Liver (tissue), 9 donors: ENCODE results near the gene PHF19. TPM values are rescaled to one million over a fixed set of nuclear protein-coding genes. Genes with fewer than 3 reads are reported as not detected.

Experiments used
- DNase-seq: peaks from one replicate; pipeline ENCODE4 v3.0.0-alpha.2; 2017; ENCODE audit warnings: low spot score
- H3K27ac ChIP-seq, 2 donors: one replicate each; pipeline ENCODE4 v1.7.0; 2013; ENCODE audit warnings: inconsistent platforms in 2 of 2, low read length in 2 of 2, control low read depth in 1 of 2, low read depth in 1 of 2, mild to moderate bottlenecking in 1 of 2
- H3K27me3 ChIP-seq, 4 donors: one replicate each; pipeline versions ENCODE4 v1.6.1 to v1.7.0; 2013; ENCODE audit warnings: low read length in 3 of 4, inconsistent platforms in 1 of 4, mild to moderate bottlenecking in 1 of 4, moderate library complexity in 1 of 4; ENCODE audit not compliant: control insufficient read depth in 4 of 4, insufficient read depth in 4 of 4
- H3K36me3 ChIP-seq, 4 donors: one replicate each; pipeline versions ENCODE4 v1.6.1 to v1.7.0; 2013; ENCODE audit warnings: low read length in 3 of 4, mild to moderate bottlenecking in 3 of 4, low read depth in 1 of 4, moderate library complexity in 1 of 4; ENCODE audit not compliant: control insufficient read depth in 4 of 4, insufficient read depth in 3 of 4
- H3K4me1 ChIP-seq, 4 donors: one replicate each; pipeline versions ENCODE4 v1.6.1 to v1.7.0; 2013; ENCODE audit warnings: low read length in 3 of 4, mild to moderate bottlenecking in 3 of 4, moderate library complexity in 1 of 4; ENCODE audit not compliant: control insufficient read depth in 4 of 4, insufficient read depth in 4 of 4
- H3K4me3 ChIP-seq, 3 donors: one replicate each; pipeline versions ENCODE4 v1.6.1 to v1.7.0; 2013; ENCODE audit warnings: low read length in 3 of 3, control low read depth in 1 of 3, low read depth in 1 of 3, mild to moderate bottlenecking in 1 of 3
- H3K9ac ChIP-seq, 2 donors: one replicate each; pipeline ENCODE4 v1.7.0; 2013; ENCODE audit warnings: low read length in 2 of 2, mild to moderate bottlenecking in 2 of 2, moderate library complexity in 2 of 2, control low read depth in 1 of 2, low read depth in 1 of 2
- H3K9me3 ChIP-seq, 4 donors: one replicate each; pipeline versions ENCODE4 v1.6.1 to v1.7.0; 2013; ENCODE audit warnings: low read length in 3 of 4; ENCODE audit not compliant: control insufficient read depth in 4 of 4
- EGR1 ChIP-seq, 2 donors: IDR thresholded peaks; 2 replicates each; pipeline ENCODE4 v1.6.1; 2016 to 2018; ENCODE audit warnings: antibody characterized with exemption in 2 of 2, low read depth in 2 of 2
- FOXA1 ChIP-seq: IDR thresholded peaks from 2 replicates; pipeline ENCODE4 v1.6.1; 2016; ENCODE audit warnings: antibody characterized with exemption
- GABPA ChIP-seq, 2 donors: IDR thresholded peaks in 1 of 2; conservative IDR thresholded peaks in 1 of 2; 2 replicates each; pipeline ENCODE4 v1.6.1; 2016; ENCODE audit warnings: antibody characterized with exemption in 2 of 2, mild to moderate bottlenecking in 1 of 2, moderate library complexity in 1 of 2
- HNF4A ChIP-seq, 2 donors: conservative IDR thresholded peaks; 2 replicates each; pipeline ENCODE4 v1.6.1; 2016; ENCODE audit warnings: antibody characterized with exemption in 2 of 2, mild to moderate bottlenecking in 2 of 2
- HNF4G ChIP-seq: IDR thresholded peaks from 2 replicates; pipeline ENCODE4 v1.6.1; 2016; ENCODE audit warnings: antibody characterized with exemption
- JUND ChIP-seq, 2 donors: IDR thresholded peaks; 2 replicates each; pipeline ENCODE4 v1.6.1; 2016; ENCODE audit warnings: antibody characterized with exemption in 2 of 2
- RAD21 ChIP-seq, 2 donors: IDR thresholded peaks; 2 replicates each; pipeline ENCODE4 v1.6.1; 2016; ENCODE audit warnings: antibody characterized with exemption in 2 of 2, mild to moderate bottlenecking in 2 of 2
- RXRA ChIP-seq, 2 donors: IDR thresholded peaks; 2 replicates each; pipeline ENCODE4 v1.6.1; 2017 to 2018; ENCODE audit warnings: antibody characterized with exemption in 2 of 2, mild to moderate bottlenecking in 1 of 2
- SP1 ChIP-seq: IDR thresholded peaks from 2 replicates; pipeline ENCODE4 v1.6.1; 2018; ENCODE audit warnings: antibody characterized with exemption, mild to moderate bottlenecking
- YY1 ChIP-seq: IDR thresholded peaks from 2 replicates; pipeline ENCODE4 v1.6.1; 2016; ENCODE audit warnings: antibody characterized with exemption, mild to moderate bottlenecking
- WGBS: extraction: QIAGEN DNeasy Blood & Tissue Kit; methylation state at CpG from one replicate; pipeline ENCODE4 v1.1.7; 2013; 5-methylcytosine and 5-hydroxymethylcytosine counted together
- polyA plus RNA-seq, 2 donors: library from polyadenylated mRNA; stranded (reverse) in 1 of 2; unstranded in 1 of 2; fragments of 200-250 nt in 1 of 2; fragments of >200 nt in 1 of 2; fragmentation: Nextera tagmentation in 1 of 2; extraction: Ambion mirVana in 1 of 2; gene quantifications; one replicate each; pipeline versions ENCODE4 v1.2.1 to v1.2.3, GENCODE V29; 2013 to 2015
- total RNA-seq, 2 donors: library from RNA; depleted of rRNA; stranded (reverse); fragments of >200 nt; gene quantifications; one replicate each; pipeline ENCODE4 v1.2.3, GENCODE V29; 2014
- TF ChIP-seq, protein P1 (sequence below): IDR thresholded peaks from 2 replicates; pipeline ENCODE4 v1.6.1; 2016; ENCODE audit warnings: antibody characterized with exemption
- TF ChIP-seq, protein P2 (sequence below): IDR thresholded peaks from 2 replicates; pipeline ENCODE4 v1.6.1; 2016; ENCODE audit warnings: antibody characterized with exemption
- TF ChIP-seq, protein P3 (sequence below): IDR thresholded peaks from 2 replicates; pipeline ENCODE4 v1.6.1; 2016; ENCODE audit warnings: antibody characterized with exemption, mild to moderate bottlenecking
- TF ChIP-seq, protein P4 (sequence below): fragments of 150-350 bp; IDR thresholded peaks from 2 replicates; pipeline ENCODE4 v1.5.1; 2017; ENCODE audit warnings: improper control_type of control experiment, low read depth, low read length; ENCODE audit not compliant: missing input control
- TF ChIP-seq, protein P5 (sequence below): IDR thresholded peaks from 2 replicates; pipeline ENCODE4 v1.6.1; 2016; ENCODE audit warnings: antibody characterized with exemption
- donor health status: healthy.
- donor health status: healthy.
- donor health status: healthy.
- donor health status: healthy.
- donor health status: healthy.

Gene PHF19
- total and polyA plus RNA-seq, 4 donors, result 1.9 to 16.0 (median 3.5) TPM

DNA sequence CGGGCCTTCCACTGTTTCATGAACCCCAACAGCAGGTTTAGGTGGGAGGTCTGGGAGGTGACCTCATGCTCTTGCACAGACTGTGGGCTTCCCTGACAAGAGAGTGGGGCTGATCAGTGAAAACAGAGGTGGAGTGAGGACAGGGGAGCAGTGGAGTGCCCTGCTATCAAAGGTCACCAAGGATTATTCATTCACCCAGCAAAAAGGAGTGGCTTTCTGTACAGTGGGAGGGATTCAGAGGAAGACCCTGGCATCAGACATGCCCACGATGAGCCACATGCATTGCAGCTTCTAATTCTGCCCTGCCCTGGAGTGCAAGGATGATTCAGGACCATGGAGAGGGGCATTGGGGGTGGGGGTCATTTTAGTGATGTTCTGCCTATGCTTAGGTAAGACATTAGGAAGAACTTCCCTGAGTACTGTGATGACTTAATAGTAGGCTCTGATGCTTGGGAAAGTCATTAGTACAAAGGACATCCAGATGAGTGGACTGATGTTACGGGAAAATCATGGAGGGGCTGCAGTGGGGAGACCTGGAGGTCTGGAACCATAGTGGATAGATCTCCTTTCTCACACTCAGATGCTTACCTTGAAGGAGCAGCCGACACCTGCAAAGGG is 36.8 kb upstream of the PHF19 start:
- Histone ChIP-seq H3K27me3 (no peaks in the 10 kb centered on the region), H3K9ac (no peak overlapping the region), H3K36me3 (peaks cover 0 to 4% (median 0%) of the 10 kb centered on the region in 4 donors), H3K4me3 (no peak overlapping the region), H3K27ac (no peak overlapping the region), H3K4me1 (peaks cover 0 to 5% (median 0%) of the 10 kb centered on the region in 4 donors), H3K9me3 (no peaks in the 10 kb centered on the region)
- 83% methylated on average over 4 of the region's 4 CpGs for WGBS
- TF ChIP-seq SP1 (no peak), YY1 (no peak), RXRA (IDR thresholded peaks at IDR 0.05) (peak in 1 of 2 donors; percentile 20), JUND (IDR thresholded peaks at IDR 0.05) (no peak), RAD21 (IDR thresholded peaks at IDR 0.05) (no peak), GABPA (IDR thresholded peaks at IDR 0.05 in 1 of 2, conservative IDR thresholded peaks at IDR 0.05 in 1 of 2) (no peak), FOXA1 (no peak), HNF4G (no peak)
- TF ChIP-seq, protein P1, sequence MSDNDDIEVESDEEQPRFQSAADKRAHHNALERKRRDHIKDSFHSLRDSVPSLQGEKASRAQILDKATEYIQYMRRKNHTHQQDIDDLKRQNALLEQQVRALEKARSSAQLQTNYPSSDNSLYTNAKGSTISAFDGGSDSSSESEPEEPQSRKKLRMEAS, result no peak
- TF ChIP-seq, protein P2, sequence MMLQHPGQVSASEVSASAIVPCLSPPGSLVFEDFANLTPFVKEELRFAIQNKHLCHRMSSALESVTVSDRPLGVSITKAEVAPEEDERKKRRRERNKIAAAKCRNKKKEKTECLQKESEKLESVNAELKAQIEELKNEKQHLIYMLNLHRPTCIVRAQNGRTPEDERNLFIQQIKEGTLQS, result no peak
- TF ChIP-seq, protein P3, sequence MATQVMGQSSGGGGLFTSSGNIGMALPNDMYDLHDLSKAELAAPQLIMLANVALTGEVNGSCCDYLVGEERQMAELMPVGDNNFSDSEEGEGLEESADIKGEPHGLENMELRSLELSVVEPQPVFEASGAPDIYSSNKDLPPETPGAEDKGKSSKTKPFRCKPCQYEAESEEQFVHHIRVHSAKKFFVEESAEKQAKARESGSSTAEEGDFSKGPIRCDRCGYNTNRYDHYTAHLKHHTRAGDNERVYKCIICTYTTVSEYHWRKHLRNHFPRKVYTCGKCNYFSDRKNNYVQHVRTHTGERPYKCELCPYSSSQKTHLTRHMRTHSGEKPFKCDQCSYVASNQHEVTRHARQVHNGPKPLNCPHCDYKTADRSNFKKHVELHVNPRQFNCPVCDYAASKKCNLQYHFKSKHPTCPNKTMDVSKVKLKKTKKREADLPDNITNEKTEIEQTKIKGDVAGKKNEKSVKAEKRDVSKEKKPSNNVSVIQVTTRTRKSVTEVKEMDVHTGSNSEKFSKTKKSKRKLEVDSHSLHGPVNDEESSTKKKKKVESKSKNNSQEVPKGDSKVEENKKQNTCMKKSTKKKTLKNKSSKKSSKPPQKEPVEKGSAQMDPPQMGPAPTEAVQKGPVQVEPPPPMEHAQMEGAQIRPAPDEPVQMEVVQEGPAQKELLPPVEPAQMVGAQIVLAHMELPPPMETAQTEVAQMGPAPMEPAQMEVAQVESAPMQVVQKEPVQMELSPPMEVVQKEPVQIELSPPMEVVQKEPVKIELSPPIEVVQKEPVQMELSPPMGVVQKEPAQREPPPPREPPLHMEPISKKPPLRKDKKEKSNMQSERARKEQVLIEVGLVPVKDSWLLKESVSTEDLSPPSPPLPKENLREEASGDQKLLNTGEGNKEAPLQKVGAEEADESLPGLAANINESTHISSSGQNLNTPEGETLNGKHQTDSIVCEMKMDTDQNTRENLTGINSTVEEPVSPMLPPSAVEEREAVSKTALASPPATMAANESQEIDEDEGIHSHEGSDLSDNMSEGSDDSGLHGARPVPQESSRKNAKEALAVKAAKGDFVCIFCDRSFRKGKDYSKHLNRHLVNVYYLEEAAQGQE, result peak; percentile 99
- TF ChIP-seq, protein P4, sequence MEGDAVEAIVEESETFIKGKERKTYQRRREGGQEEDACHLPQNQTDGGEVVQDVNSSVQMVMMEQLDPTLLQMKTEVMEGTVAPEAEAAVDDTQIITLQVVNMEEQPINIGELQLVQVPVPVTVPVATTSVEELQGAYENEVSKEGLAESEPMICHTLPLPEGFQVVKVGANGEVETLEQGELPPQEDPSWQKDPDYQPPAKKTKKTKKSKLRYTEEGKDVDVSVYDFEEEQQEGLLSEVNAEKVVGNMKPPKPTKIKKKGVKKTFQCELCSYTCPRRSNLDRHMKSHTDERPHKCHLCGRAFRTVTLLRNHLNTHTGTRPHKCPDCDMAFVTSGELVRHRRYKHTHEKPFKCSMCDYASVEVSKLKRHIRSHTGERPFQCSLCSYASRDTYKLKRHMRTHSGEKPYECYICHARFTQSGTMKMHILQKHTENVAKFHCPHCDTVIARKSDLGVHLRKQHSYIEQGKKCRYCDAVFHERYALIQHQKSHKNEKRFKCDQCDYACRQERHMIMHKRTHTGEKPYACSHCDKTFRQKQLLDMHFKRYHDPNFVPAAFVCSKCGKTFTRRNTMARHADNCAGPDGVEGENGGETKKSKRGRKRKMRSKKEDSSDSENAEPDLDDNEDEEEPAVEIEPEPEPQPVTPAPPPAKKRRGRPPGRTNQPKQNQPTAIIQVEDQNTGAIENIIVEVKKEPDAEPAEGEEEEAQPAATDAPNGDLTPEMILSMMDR, result no peak
- DNase-seq, result no peak

DNA sequence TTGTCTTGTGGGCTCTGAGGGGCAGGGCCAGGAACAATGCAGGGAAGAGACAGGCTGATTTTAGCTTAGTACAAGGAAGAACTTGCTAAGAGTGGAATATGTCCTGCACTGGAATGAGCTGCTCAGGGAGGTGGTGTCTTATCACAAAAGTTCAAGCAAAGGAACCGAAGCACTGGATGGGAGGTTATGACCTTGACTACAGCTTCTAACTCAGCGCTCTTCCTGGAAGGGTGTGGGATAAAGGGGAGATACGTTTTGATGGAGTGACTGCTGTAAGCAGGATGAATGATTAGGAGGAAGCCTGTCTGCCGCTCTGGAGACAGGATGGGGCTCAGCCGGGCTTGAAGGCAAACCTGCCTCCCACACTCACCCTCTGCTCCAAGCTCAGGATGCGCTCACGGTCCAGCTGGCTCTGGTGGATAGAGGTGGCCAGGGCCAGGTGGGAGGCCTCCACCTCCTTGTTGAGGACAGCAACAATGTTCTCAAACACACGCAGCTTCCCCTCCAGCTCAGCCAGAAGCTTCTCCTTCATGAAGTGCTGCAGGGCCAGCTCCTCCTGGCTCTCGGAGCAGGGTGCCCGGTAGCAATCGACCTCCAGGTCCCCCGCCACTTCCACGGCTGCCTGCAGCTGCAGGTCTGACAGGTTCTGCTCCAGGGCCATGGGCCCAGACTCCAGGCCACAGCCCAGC is 36.1 kb upstream of the PHF19 start:
- TF ChIP-seq FOXA1, result no peak
- TF ChIP-seq EGR1 (IDR thresholded peaks at IDR 0.05; ENCODE audit: low read depth in 2 of 2), result no peak
- TF ChIP-seq HNF4A (conservative IDR thresholded peaks at IDR 0.05), result no peak
- TF ChIP-seq, protein P1, result no peak
- TF ChIP-seq GABPA (IDR thresholded peaks at IDR 0.05 in 1 of 2, conservative IDR thresholded peaks at IDR 0.05 in 1 of 2), result no peak
- TF ChIP-seq, protein P5, sequence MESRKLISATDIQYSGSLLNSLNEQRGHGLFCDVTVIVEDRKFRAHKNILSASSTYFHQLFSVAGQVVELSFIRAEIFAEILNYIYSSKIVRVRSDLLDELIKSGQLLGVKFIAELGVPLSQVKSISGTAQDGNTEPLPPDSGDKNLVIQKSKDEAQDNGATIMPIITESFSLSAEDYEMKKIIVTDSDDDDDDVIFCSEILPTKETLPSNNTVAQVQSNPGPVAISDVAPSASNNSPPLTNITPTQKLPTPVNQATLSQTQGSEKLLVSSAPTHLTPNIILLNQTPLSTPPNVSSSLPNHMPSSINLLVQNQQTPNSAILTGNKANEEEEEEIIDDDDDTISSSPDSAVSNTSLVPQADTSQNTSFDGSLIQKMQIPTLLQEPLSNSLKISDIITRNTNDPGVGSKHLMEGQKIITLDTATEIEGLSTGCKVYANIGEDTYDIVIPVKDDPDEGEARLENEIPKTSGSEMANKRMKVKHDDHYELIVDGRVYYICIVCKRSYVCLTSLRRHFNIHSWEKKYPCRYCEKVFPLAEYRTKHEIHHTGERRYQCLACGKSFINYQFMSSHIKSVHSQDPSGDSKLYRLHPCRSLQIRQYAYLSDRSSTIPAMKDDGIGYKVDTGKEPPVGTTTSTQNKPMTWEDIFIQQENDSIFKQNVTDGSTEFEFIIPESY, result no peak
- no peak overlapping the region for H3K9ac ChIP-seq
- H3K36me3 ChIP-seq, result peaks cover 0 to 4% (median 0%) of the 10 kb centered on the region in 4 donors
- no peak overlapping the region for H3K4me3 ChIP-seq
- no peaks in the 10 kb centered on the region for H3K9me3 ChIP-seq
- H3K27me3 ChIP-seq, result no peaks in the 10 kb centered on the region
- DNase-seq, result no peak
- peaks cover 0 to 5% (median 0%) of the 10 kb centered on the region in 4 donors for H3K4me1 ChIP-seq
- H3K27ac ChIP-seq, result no peak overlapping the region
- WGBS, result 81% methylated on average over 13 of the region's 13 CpGs
